ENCODE data around the gene ANKRD50.

DNA sequence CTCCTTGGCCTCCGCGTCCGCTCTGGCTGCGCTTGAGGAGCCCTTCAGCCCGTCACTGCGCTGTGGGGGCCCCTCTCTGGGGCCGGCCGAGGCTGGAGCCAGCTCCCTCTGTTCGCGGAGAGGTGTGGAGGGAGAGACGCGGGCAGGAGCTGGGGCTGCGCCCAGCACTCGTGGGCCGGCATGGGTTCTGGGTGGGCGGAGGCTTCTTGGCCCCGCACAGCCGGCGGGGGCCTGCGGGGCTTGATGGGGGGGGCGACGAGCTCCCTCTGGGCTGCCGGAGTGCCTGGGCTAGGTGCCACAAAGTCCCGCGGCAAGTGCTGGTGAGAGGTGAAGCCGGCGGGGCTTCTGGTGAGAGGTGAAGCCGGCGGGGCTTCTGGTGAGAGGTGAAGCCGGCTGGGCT is 61.9 kb downstream of the ANKRD50 start:
- TF ChIP-seq, protein P1, sequence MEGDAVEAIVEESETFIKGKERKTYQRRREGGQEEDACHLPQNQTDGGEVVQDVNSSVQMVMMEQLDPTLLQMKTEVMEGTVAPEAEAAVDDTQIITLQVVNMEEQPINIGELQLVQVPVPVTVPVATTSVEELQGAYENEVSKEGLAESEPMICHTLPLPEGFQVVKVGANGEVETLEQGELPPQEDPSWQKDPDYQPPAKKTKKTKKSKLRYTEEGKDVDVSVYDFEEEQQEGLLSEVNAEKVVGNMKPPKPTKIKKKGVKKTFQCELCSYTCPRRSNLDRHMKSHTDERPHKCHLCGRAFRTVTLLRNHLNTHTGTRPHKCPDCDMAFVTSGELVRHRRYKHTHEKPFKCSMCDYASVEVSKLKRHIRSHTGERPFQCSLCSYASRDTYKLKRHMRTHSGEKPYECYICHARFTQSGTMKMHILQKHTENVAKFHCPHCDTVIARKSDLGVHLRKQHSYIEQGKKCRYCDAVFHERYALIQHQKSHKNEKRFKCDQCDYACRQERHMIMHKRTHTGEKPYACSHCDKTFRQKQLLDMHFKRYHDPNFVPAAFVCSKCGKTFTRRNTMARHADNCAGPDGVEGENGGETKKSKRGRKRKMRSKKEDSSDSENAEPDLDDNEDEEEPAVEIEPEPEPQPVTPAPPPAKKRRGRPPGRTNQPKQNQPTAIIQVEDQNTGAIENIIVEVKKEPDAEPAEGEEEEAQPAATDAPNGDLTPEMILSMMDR (optimal IDR thresholded peaks at IDR 0.05 in 1 of 3, IDR thresholded peaks at IDR 0.05 in 1 of 3, conservative IDR thresholded peaks at IDR 0.05 in 1 of 3; ENCODE audit: extremely low read depth in 1 of 3, insufficient read depth in 2 of 3, low read length in 3 of 3): no peak
- TF ChIP-seq EZH2 (IDR thresholded peaks at IDR 0.05; ENCODE audit: low read length): no peak
